Thyroid gland (tissue), 4 donors: Measurements from ENCODE around the gene DNAI1.

Experiments
- POLR2A ChIP-seq, 2 donors: fragments of 450-650 bp; IDR thresholded peaks; one replicate each; pipeline ENCODE4 v1.6.1; 2017; ENCODE audit warnings: antibody characterized with exemption in 2 of 2, mild to moderate bottlenecking in 2 of 2, moderate library complexity in 1 of 2
- TF ChIP-seq, protein P1 (sequence below), 6 experiments: fragments of 200-600 bp in 3 of 6; fragments of 450-650 bp in 3 of 6; sonication (generic) in 3 of 6; IDR thresholded peaks; one replicate each; pipeline ENCODE4 v1.5.1; 2016 to 2019; ENCODE audit warnings: antibody characterized with exemption in 6 of 6, mild to moderate bottlenecking in 2 of 6, inconsistent platforms in 1 of 6, moderate library complexity in 1 of 6

DNA sequence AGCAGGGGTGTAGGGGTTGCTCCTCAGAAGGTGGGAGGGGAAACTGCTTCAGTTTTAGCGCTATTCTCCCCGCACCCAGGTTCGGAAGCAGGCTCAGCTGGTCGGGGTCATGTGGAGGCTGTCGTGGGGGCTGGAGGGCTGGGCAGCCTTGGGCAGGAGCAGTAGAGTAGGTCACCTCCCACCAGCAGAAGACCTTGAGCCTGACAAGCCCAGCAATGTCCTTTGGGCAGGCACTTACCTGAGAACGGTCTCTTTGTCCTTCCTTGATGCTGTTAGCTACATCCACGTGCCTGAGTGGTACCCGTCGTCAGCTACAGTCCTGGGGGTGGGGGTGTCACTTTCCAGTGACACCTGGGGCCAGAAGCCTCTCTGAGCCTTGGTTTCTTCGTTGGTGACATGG lies 43.9 kb downstream of the DNAI1 start:
- TF ChIP-seq, protein P1, sequence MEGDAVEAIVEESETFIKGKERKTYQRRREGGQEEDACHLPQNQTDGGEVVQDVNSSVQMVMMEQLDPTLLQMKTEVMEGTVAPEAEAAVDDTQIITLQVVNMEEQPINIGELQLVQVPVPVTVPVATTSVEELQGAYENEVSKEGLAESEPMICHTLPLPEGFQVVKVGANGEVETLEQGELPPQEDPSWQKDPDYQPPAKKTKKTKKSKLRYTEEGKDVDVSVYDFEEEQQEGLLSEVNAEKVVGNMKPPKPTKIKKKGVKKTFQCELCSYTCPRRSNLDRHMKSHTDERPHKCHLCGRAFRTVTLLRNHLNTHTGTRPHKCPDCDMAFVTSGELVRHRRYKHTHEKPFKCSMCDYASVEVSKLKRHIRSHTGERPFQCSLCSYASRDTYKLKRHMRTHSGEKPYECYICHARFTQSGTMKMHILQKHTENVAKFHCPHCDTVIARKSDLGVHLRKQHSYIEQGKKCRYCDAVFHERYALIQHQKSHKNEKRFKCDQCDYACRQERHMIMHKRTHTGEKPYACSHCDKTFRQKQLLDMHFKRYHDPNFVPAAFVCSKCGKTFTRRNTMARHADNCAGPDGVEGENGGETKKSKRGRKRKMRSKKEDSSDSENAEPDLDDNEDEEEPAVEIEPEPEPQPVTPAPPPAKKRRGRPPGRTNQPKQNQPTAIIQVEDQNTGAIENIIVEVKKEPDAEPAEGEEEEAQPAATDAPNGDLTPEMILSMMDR (IDR thresholded peaks at IDR 0.05): no peak
- no peak for TF ChIP-seq POLR2A (IDR thresholded peaks at IDR 0.05)
